Kidney (tissue), 14 donors: ENCODE measurements around the gene MACROD2. TPM values are rescaled to one million over a fixed set of nuclear protein-coding genes. Genes with fewer than 3 reads are reported as not detected.

Experiments
- DNase-seq, 5 donors: peaks; one replicate each; pipeline ENCODE4 v3.0.0-alpha.2; 2013 to 2020
- FAIRE-seq: peaks from 2 replicates; lab custom pipeline; 2012; peaks lifted over from hg19 to GRCh38; lab: Jason Lieb, UNC
- H3K27ac ChIP-seq, 2 donors: one replicate each; pipeline ENCODE4 v1.7.0; 2013; ENCODE audit warnings: low read depth in 2 of 2, low read length in 2 of 2, inconsistent platforms in 1 of 2
- H3K27me3 ChIP-seq: one replicate; pipeline ENCODE4 v1.7.1; 2013; ENCODE audit warnings: low read length, inconsistent platforms; ENCODE audit not compliant: control insufficient read depth, insufficient read depth
- H3K36me3 ChIP-seq, 3 donors: one replicate each; pipeline versions ENCODE4 v1.7.0 to v1.7.1; 2013; ENCODE audit warnings: low read length in 3 of 3, control low read depth in 1 of 3, inconsistent platforms in 1 of 3; ENCODE audit not compliant: insufficient read depth in 3 of 3, control insufficient read depth in 2 of 3
- H3K4me1 ChIP-seq, 3 donors: one replicate each; pipeline versions ENCODE4 v1.7.0 to v1.7.1; 2013; ENCODE audit warnings: low read length in 3 of 3, inconsistent platforms in 1 of 3, low read depth in 1 of 3; ENCODE audit not compliant: control insufficient read depth in 2 of 3, insufficient read depth in 2 of 3
- H3K4me3 ChIP-seq, 3 donors: one replicate each; pipeline versions ENCODE4 v1.7.0 to v1.8.1; 2013; ENCODE audit warnings: low read length in 3 of 3, control low read depth in 1 of 3, inconsistent platforms in 1 of 3
- H3K9ac ChIP-seq, 3 donors: one replicate each; pipeline versions ENCODE4 v1.7.0 to v1.7.1; 2013; ENCODE audit warnings: low read length in 3 of 3, control low read depth in 1 of 3, inconsistent platforms in 1 of 3
- H3K9me3 ChIP-seq, 3 donors: one replicate each; pipeline versions ENCODE4 v1.7.0 to v1.7.1; 2013; ENCODE audit warnings: low read length in 3 of 3, control low read depth in 1 of 3, inconsistent platforms in 1 of 3; ENCODE audit not compliant: control insufficient read depth in 2 of 3, insufficient read depth in 1 of 3
- intact Hi-C: fragments of 100-400 bp; cut with DNase I; formaldehyde crosslinking; loops from one replicate; pipeline ENCODE4 v1.11.1; 2022
- polyA plus RNA-seq: library from polyadenylated mRNA; stranded (reverse); fragments of 350-450 nt; fragmentation: Illumina TruSeq; extraction: RNeasy Lipid Tissue Mini Kit (QIAGEN cat#74804); gene quantifications from one replicate; pipeline ENCODE4 v1.2.3, GENCODE V29; 2014; ENCODE audit warnings: low read depth, low replicate concordance; ENCODE audit not compliant: insufficient read depth
- total RNA-seq: library from RNA; stranded (reverse); fragmentation: NEBNext Ultra II Directional; extraction: Animal tissue kit (Norgen Biotek cat#: 25700); gene quantifications from one replicate; pipeline ENCODE4 v1.2.1, GENCODE V29; 2021
- TF ChIP-seq, protein P1 (sequence below): IDR thresholded peaks from 3 replicates; pipeline ENCODE4 v1.5.1; 2012; ENCODE audit warnings: mild to moderate bottlenecking, moderate library complexity, borderline replicate concordance; ENCODE audit not compliant: insufficient read depth; ENCODE audit errors: extremely low read depth
- donor health status: control.
- donor health status: control.
- donor health status: control.
- donor health status: control.
- donor health status: control.
- donor health status: DM: yes; HTN: yes; CAD: no.
- donor health status: Normal renal cell carcinoma (clear cell type).

MACROD2 gene
- total and polyA plus RNA-seq, 2 donors from 2014 or later: 3.0 to 10.0 TPM

DNA sequence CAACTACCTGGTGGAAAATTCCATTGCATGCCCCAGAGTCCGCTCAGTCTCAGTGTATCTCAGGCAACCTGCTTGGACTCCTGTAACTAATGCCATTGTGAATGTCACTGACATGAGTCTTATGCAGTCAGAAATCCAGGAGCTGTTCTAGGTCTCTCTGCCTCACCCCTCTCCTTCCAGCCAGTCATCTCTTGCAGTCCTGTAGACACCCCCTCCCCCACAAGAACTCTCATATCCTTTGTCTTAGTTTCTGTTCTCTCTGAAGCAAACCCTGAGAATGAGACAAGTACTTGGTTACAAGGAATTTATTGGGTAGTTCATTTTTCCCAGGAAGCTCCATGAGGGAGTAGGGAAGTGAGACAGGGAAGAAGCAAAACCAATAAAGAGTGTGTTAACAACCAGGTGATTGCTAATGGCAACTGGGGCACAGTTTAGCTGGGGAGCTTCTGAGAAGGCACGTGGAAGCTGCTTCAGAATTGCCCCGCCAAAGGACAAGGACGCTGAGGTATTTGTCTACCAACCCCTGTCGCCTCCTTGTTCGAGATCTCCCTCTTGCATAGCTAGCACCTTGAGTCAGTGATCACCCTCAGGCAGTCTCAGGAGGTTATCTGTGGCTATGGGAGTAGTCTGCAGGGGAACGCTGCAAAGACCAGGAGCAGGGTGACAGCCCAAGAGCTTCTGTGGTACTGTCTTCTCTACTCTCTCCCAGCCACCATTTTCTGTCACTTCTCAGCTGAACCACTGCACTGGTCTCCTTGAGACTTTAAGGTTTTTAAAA lies 1253.5 kb downstream of the MACROD2 start:
- TF ChIP-seq, protein P1, sequence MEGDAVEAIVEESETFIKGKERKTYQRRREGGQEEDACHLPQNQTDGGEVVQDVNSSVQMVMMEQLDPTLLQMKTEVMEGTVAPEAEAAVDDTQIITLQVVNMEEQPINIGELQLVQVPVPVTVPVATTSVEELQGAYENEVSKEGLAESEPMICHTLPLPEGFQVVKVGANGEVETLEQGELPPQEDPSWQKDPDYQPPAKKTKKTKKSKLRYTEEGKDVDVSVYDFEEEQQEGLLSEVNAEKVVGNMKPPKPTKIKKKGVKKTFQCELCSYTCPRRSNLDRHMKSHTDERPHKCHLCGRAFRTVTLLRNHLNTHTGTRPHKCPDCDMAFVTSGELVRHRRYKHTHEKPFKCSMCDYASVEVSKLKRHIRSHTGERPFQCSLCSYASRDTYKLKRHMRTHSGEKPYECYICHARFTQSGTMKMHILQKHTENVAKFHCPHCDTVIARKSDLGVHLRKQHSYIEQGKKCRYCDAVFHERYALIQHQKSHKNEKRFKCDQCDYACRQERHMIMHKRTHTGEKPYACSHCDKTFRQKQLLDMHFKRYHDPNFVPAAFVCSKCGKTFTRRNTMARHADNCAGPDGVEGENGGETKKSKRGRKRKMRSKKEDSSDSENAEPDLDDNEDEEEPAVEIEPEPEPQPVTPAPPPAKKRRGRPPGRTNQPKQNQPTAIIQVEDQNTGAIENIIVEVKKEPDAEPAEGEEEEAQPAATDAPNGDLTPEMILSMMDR: no peak
- H3K27me3 ChIP-seq: no peaks in the 10 kb centered on the region
- no peaks in the 10 kb centered on the region for H3K4me1 ChIP-seq
- H3K27ac ChIP-seq: no peak overlapping the region
- intact Hi-C loops: no loop called here
- H3K4me3 ChIP-seq: no peak overlapping the region
- DNase-seq (no peak), FAIRE-seq (no peak)
- no peaks in the 10 kb centered on the region for H3K36me3 ChIP-seq
- no peaks in the 10 kb centered on the region for H3K9me3 ChIP-seq
- H3K9ac ChIP-seq: no peak overlapping the region

DNA sequence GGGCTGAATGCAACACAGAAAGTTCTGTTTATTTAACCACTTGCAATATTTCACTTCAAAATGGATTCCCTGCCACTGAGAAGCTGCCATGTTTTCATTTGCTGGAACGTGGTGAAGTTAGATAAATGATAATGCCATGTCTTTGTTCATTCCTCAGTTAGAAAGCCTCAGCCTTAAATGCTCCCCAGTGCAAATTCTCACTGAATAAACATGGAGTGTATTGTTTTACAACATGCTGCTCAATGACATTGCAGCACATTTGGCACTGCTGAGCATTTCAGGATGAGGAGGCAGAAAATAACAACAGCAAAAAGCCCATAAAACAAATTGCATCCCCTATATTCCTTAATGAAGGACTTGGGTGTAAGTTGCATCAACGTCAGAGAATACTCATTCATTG lies 1255.9 kb downstream of the MACROD2 start:
- H3K36me3 ChIP-seq: no peaks in the 10 kb centered on the region
- TF ChIP-seq, protein P1: no peak

DNA sequence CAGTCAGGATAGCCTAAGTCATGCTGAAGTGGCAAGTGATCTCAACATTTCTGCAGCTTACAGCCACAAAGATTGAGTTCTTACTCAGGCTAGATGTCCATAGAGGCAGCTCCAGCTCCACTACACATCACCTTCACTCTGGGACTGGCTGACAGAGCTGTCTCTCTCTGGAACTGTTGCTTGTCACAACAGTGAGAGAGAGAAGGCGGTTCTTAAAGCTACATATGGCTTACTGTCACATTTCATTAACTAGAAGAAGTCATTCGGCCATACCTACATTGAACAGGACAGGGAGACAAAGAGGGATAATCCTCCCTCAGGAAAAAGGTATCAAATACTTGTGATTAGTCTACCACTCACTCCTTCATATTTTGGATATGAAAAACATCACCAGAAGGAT lies 1257.0 kb downstream of the MACROD2 start:
- TF ChIP-seq, protein P1: no peak
- DNase-seq: no peak
- intact Hi-C loops: no loop called here
- Histone ChIP-seq H3K27me3 (no peaks in the 10 kb centered on the region), H3K9ac (no peak overlapping the region), H3K4me1 (no peaks in the 10 kb centered on the region), H3K9me3 (no peaks in the 10 kb centered on the region), H3K27ac (no peak overlapping the region), H3K4me3 (no peak overlapping the region), H3K36me3 (no peaks in the 10 kb centered on the region)
- no peak for FAIRE-seq

More for the DNA sequence above, 1255.9 kb downstream of the MACROD2 start:
- Histone ChIP-seq H3K9me3 (no peaks in the 10 kb centered on the region), H3K27me3 (no peaks in the 10 kb centered on the region), H3K9ac (no peak overlapping the region), H3K27ac (no peak overlapping the region), H3K4me3 (no peak overlapping the region), H3K4me1 (no peaks in the 10 kb centered on the region)
- FAIRE-seq: no peak
- intact Hi-C loops: no loop called here
- no peak for DNase-seq
